HG02884 (cell line): ENCODE results near the gene SETD6.
"Not testable (repeated sequence)": the region's sequence is repeated elsewhere in the genome, so short reads cannot be mapped to it uniquely, and the experiment has no call there.

ENCODE experiments used
- ATAC-seq: cut with Tn5 transposase; IDR thresholded peaks from one replicate; pipeline ENCODE4 v1.9.1; 2021; ENCODE audit warnings: mild to moderate bottlenecking, moderate library complexity; ENCODE audit not compliant: unreplicated experiment

Gene SETD6, protein sequence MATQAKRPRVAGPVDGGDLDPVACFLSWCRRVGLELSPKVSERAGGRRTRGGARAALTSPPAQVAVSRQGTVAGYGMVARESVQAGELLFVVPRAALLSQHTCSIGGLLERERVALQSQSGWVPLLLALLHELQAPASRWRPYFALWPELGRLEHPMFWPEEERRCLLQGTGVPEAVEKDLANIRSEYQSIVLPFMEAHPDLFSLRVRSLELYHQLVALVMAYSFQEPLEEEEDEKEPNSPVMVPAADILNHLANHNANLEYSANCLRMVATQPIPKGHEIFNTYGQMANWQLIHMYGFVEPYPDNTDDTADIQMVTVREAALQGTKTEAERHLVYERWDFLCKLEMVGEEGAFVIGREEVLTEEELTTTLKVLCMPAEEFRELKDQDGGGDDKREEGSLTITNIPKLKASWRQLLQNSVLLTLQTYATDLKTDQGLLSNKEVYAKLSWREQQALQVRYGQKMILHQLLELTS

DNA sequence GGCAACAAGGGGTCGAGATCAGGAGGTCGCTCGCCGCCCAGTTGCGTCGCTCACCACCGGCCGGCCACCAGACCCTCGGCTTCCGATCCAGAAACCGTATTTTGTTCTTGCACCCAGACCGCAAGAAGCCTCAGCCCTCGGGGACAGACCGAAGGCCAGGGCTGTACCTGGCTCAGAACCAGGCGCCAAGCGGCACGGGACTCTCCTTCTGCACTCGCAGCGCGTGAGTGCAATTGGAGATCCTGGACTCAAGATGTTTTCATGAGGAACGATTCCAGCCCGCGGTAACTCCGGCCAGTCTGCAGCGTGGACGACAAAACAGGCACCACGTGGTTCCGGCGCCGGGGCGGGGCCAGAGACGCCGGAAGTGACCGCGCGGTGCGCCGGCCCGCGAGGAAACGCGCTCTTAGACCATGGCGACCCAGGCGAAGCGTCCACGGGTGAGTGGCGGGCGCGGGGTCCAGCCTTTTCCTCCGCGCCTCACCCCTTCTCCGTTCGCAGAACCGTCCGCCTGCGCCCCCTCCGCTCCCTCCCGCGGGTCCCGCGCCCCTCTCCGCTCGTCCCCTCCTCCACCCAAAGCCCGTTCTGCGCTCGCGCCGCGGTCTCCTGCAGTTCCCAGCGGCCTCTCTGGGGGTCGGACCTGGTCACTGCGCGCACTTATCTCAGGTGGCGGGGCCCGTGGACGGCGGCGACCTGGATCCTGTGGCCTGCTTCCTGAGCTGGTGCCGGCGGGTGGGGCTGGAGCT lies at the start of gene SETD6:
Gene SETD6 (plus strand): TSS at position 393 of the 746 bp plus-strand sequence. CDS start 21 bp downstream, at position 414.
- peak; percentile 68 for ATAC-seq

DNA sequence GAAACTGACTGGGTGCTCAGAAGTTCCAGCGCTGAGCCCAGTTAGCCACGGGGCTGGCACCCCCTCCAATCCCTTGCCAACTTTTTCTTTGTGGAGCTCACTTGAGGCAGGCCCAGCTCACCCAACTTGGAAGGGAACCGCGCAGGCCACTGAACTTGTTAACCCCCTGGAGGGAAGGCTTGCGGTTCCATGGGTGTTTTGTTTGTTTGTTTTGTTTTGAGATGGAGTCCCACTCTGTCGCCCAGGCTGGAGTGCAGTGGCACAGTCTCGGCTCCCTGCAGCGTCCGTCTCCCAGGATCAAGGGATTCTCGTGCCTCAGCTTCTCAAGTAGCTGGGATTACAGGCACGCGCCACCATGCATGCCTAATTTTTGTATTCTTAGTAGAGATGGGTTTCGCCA lies 49.5 kb upstream of the SETD6 start:
- ATAC-seq = no peak

DNA sequence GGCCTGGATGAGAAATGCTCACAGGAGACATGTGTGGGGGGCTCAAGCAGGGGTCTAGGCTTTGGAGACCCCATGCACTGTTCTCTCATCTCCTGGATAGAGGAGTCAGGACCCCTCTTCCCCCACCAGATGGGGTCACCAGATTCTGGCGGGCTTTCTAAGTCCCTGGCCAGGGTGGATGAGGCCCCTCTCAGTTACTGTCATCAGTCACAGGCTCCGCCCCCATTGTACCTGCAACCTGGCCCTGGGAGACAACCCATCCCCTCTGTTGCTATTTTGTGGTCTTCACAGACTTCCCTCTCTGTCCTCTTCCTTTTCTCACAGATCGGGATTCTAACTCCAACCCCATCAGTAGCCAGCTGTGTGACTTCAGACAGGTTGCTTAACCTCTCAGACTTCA lies 48.9 kb upstream of the SETD6 start:
- ATAC-seq = no peak

DNA sequence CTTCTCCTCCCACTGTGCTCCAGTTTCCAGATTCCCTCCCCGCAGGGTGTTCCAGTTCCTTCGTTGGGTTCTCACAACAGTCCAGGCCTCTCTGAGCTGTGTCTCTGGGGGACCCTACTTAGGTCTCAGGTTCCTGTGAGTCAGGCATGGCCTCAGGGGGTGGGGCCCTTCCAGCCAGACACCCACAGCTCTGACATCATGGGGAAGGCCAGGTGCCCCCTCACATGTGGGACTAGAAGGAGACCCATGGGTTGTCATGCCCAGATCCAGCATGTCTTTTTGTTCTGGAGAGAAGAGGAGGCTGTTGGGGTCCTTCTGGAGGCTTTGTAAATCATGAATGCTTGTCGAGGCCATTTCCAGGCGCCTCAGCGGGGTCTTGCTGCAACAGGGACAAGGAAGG lies 47.4 kb upstream of the SETD6 start:
- ATAC-seq = no peak

DNA sequence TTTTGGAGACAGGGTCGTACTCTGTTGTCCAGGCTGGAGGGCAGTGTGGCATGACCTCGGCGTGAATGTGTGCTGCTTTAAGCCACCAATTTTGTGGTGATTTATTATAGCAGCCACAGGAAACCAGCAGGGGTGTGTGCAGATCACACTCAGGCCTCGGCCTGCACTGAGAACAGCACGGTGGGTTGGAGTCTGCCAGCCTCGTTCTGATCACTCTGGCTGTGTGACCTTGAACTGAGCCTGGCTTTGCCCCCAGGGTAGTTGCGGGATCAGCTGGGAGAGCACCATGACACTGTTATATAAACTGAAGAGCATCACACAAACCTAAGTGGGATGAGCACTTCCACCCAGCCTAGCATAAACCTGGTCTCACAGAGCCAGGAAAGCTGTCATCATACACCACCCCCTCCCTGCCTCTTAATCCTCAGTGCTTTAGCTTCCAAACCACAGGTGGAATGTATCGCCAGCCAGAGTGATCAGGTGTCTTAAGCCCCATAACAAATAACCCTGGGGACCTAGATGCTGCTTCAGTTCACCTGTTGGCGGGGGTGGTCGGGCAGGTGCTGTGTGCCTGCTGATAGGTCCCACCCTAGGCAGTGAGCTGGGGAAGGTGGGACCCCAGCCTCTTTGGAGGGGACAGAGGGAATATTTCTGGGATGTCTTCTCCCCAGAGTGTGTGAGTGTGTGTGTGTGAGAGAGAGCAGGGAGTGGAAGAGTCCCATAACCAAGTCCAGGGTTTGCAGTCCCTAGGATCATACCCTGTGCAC lies 43.9 kb upstream of the SETD6 start:
- ATAC-seq = no peak

DNA sequence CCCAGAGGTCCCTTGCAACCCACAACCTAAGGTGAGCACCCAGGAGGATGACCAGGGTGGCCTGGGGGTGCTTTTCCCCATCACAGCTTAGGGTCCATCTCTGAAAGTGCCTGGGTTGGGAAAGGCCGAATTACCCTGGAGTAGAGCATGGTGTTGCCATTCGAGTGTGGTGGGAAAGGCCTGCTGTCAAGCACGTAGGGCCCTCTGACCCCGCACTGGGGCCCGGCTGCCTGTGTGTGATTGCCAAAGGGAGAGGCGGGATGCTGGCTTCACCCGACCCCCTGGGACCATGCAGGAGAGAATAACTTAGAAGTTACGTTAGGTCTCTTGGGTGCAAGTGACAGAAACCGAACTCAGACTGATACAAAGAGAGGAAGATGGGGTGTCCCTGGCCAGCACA lies 43.1 kb upstream of the SETD6 start:
- ATAC-seq = no peak

DNA sequence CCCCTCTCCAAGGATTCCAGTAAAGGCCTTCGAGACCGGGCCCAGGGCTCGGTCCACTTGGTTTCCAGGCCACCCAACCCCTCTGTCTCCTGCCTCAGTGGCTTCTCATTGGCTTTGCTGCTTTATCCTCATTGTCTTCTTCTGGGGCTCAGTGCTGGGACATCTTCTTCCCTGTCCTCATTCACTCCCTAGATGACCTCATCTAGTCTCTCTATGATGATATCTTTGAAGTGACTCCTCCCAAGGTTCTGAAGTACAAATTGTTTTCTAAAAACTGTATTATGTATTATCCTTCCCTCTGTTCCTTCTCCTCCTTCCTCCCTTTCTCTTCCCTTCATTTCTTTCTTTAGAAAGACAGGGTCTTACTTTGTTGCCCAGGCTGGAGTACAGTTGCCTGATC lies 42.5 kb upstream of the SETD6 start:
- no peak for ATAC-seq

DNA sequence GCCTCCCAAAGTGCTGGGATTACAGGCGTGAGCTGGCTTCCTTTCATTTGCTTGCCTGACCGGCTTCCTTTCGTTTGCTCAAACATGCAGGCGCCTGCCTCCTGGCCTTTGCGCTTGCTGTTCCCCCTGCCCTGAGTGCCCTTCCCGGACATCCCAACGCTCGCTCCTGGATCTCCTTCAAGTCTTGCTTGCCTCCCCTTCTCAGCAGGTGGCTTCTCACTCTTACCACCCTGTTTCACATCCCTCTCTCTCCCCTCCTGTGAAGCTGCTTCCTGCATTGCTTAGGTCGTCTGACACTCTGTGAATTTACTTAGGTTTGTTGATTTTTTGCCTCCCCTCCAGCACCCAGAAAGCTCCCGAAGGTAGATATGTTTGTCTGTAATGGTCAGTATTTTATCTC lies 41.0 kb upstream of the SETD6 start:
- ATAC-seq = no peak

DNA sequence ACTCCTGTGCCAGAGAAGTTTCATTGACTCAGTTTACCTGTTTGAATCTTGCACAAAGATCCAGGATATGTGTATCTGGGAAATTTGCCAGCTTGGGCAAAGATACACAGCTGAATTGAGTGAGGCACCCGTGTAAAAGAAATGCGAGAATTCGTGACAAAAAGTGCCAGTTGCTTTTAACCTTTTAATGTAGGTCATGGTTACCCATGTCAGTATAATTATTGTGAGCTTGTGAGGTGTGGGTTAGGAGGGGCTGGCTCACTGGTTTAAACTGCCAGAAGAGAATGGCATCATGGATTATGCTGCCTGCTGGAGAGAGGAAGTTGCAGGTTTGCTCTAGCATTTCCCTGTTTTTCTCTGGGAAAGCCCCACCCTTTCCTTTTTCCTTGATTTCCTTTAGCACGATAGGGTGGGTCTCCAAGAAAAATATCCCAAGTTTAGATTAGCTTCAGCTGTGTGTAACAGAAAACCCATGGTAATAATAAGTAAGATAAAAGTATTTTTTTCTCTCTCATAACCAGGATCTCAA lies 40.2 kb upstream of the SETD6 start:
- no peak for ATAC-seq

DNA sequence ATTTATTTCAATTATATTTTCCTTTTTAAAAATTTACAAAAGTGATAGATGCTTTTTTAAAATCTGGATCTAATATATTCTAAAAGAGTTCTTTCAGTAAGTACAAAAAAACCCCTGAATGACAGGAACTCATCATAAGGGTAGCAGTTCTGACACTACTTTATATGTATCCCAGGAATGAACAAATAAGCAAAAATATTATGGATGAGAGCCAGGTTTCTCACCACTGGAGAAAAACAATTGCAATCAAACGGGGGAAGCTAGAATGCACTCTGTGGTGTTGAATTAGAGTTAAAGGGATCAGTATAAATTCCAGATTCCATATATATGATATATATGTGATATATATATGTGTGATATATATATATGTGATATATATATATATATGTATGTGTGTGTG lies 38.5 kb upstream of the SETD6 start:
- ATAC-seq = no peak

DNA sequence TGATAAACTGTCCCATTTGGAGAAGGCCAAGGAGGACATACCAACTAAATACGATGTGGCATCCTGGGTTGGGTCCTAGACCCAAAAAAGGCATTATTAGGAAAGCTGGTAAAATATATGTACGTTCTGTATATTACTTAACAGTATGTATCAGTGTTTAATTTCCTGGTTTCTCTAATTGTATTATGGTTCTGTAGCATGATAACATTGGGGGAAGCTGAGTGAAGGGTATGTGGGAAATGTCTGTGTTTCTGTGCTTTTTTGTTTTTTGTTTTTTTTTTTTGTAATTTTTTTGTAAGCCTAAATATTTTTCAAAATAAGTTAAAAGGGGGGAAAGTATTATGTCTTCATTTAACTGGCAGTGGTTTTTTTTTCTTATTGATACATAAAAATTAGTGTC lies 36.9 kb upstream of the SETD6 start:
- no peak for ATAC-seq

DNA sequence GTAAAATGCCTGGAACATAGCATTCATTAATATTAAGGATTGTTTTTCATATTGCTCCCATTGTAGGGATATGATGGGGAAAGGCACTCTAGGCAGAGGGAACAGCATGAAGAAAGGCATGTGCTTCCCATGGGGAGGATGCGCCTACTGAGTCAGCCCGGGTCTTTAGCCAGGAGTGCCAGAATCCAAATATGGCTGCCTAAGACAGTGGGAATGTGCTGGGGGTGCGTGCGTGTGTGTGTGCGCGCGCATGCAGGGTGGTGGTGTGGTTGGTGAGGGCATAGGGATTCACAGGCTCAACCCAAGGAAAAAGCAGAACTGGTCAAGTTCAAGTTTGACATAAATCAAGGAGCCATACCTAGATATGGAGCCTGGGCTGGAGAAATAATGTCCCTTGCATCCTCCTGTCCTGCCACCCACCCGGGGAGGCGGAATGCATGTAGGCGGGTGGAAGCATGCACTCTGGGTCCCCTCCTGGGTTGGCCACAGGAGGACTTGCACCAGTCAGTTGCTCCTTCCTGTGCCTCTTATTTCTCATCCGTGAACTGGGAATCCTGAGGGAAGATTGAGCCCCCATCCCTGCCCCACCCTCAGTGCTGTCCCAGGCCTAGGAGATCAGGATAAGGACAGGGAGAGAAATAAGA lies 34.0 kb upstream of the SETD6 start:
- ATAC-seq = no peak

DNA sequence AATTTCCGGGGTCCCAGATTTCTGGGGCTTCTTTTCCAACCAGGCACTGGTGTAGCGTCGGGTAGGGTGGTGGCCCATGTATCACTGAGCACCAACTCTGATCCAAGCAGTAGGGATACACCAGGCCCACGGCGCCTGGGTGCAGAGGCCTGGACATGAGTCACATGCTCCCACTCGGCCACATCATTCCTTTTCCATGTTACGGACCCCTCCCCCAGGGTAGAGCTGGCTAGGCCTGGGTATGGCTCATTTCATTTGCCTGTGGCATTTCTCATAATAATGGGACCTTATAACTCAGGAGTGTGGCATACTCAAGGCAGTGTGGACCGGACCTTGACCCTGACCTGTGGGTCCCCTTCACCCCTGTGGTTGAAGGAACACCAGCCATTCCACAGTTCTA lies 33.4 kb upstream of the SETD6 start:
- ATAC-seq = no peak

DNA sequence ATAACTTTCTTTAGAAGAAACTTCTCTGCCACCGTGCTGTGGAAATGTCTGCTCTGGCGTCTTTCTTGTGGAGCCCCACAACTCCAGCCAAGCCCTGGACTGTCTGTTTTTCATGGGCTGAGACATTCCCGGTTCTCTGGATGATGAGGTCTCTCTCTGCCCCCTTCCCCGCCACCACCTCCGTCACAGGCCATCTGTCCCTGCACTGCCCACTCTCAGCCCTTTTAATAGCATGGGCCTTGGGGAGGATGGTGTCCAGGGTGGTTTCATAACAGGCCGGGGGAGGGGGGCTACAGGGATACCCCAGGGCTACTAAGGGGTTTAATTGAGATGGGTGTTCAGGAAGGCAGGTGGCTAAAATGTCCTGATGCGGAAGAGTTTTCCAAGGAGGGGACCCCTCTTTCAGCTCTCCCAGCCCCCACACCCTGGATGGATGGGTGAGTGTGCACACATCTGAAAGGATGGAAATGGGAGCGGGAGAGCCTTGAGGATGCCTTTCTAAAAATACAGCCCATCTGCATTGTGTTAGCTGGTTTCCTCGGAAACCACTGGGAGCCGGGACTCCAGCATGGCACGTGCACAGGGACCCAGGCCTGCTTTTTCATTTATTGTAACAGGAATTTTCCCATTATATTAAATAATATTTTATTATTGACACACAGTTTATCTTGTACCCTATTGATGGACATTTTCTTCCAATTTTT lies 30.0 kb upstream of the SETD6 start:
- ATAC-seq = no peak

DNA sequence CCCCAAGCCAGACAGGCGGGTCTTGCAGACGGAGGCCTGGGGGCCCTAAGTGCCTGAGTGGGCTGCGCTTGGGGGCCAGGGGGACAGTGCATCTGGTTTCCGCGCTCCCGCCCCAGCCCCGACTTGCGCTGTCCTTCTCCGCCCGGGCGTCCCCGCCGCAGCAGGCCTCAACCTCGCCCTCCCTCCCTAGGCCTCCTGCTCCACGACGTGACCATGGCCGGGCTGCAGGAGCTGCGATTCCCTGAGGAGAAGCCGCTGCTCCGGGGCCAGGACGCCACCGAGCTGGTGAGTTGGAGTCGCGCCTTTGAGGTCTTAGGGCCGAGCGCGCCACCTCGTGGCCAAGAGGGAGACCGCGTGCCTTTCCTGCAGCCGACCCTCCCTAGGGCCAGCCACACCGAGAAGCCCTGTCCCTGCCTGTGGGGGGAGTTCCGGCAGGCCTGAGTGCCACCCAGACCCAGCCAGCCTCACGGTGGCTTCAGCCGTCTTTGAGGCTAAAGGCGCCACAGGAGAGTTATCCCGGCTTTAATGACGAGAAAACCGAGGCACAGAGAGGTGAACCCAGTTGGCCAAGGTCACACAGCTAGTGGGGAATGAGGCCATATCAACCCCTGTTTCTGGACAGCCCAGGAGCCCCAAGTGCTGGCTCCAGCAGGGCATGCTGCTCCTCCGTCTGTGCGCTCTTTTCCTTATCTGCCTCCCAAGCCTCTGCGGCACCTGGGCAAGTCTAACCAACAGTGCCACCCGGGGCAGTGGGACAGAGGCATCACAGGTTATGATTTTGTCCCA lies 27.6 kb upstream of the SETD6 start:
- peak; percentile 65 for ATAC-seq

DNA sequence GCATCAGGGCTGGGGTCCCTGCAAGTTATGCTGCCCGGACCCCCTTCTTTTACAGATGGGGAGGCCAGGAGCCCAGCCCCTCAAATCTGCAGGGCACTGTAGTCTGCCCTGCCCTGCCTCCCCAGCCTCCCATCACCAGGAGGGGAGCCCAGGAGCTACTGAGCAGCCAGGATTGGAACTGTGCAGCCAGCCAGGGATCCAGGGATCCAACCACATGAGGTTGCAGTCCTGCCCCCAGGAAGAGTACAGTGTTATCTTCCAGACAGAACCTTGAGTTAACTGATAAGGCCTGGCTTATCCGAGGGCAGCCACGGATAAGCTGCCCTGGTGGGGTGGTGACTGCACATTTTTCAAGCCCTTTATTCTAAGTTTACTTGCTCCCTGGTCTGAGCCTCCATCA lies 26.8 kb upstream of the SETD6 start:
- ATAC-seq = no peak

DNA sequence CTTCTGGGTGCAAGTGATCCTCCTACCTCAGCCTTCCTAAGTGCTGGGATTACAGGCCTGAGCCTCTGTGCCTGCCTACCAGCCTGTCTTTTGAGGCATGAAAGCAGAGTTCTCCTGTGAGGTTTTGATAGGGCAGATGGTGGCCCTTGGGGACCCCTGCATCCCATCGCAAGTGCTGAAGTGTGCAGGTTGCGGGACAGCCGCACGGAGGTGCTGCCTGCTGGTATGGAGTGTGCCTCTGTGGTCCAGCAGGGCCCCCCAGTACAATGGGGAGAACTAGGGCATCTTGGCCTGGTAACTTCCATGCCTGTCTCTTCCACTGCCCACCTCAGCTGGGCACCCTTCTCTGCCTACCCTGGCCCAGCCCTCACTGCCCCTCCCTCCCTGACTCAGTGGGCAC lies 25.3 kb upstream of the SETD6 start:
- no peak for ATAC-seq

DNA sequence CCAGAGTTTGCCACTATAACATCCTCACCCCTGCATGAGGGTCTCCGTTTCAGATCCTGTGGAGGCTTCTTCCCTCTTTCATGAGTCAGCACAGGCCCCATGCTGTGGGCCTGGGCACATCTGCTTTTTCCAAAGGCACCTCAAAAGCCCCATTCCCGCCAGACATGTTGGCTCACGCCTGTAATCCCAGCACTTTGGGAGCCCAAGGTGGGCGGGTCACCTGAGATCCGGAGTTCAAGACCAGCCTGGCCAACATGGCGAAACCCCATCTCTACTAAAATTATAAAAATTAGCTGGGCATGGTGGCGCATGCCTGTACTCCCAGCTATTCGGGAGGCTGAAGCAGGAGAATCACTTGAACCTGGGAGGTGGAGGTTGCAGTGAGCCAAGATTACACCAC lies 24.8 kb upstream of the SETD6 start:
- not testable (repeated sequence) for ATAC-seq

DNA sequence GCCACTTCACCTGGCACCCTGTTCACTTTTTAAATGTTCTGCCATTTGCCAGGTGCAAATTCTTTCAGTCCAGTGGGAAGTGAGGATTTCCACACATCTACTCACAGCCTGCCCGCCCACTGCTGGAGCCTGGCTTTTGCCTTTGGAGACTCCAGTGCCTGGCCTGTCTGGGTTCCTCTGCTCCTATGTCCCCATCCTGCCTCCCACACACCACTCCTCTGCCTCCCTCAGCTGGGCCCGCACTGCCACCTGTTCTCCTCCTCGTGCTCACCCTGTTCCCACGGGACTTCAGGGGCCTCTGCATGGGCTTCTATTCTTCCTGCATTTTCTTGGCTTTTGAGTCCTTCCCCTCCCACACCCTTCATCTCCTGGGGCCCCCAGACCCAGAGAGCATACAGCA lies 23.3 kb upstream of the SETD6 start:
- no peak for ATAC-seq
